Heart right ventricle (tissue), 16 donors: Measurements from ENCODE around the gene RBCK1. TPM values are rescaled to one million over a fixed set of nuclear protein-coding genes. Genes with fewer than 3 reads are reported as not detected.
"Not testable (repeated sequence)": the region's sequence is repeated elsewhere in the genome, so short reads cannot be mapped to it uniquely, and the experiment has no call there.

ENCODE experiments used
- ATAC-seq, 8 donors: fragments of 200-7000 bp; cut with Tn5 transposase; one replicate each; pipeline ENCODE4 v1.9.1; 2020; ENCODE audit warnings: mild to moderate bottlenecking in 8 of 8, moderate library complexity in 8 of 8, moderate number of reproducible peaks in 1 of 8
- DNase-seq, 2 donors: peaks; one replicate each; pipeline ENCODE4 v3.0.0-alpha.2; 2020
- H3K27ac ChIP-seq, 10 donors: fragments of 200-600 bp; sonication (generic) in 2 of 10; one replicate each; pipeline versions ENCODE4 v1.5.0 to v1.8.0; 2020 to 2022; ENCODE audit warnings: mild to moderate bottlenecking in 3 of 10
- H3K27me3 ChIP-seq, 7 donors: fragments of 200-600 bp; one replicate each; pipeline ENCODE4 v1.8.0; 2021 to 2022; ENCODE audit warnings: mild to moderate bottlenecking in 2 of 7
- H3K36me3 ChIP-seq, 9 donors: fragments of 200-600 bp; sonication (generic) in 1 of 9; one replicate each; pipeline versions ENCODE4 v1.5.0 to v1.8.0; 2020 to 2022; ENCODE audit warnings: mild to moderate bottlenecking in 2 of 9
- H3K4me1 ChIP-seq, 9 donors: fragments of 200-600 bp; sonication (generic) in 1 of 9; one replicate each; pipeline versions ENCODE4 v1.5.0 to v1.8.0; 2020 to 2022; ENCODE audit warnings: mild to moderate bottlenecking in 4 of 9
- H3K4me3 ChIP-seq, 10 donors: fragments of 200-600 bp; sonication (generic) in 2 of 10; one replicate each; pipeline versions ENCODE4 v1.5.0 to v1.8.0; 2020 to 2022; ENCODE audit warnings: mild to moderate bottlenecking in 7 of 10, moderate library complexity in 2 of 10
- H3K9me3 ChIP-seq, 11 donors: fragments of 200-600 bp in 10 of 11; sonication (generic) in 2 of 11; one replicate each; pipeline versions ENCODE4 v1.5.0 to v1.8.0; 2013 to 2022; ENCODE audit warnings: mild to moderate bottlenecking in 2 of 11, control low read depth in 1 of 11, moderate library complexity in 1 of 11
- CTCF ChIP-seq, 9 donors: fragments of 200-600 bp; sonication (generic) in 2 of 9; IDR thresholded peaks; one replicate each; pipeline versions ENCODE4 v1.5.0 to v1.8.0; 2021 to 2022; ENCODE audit warnings: antibody characterized with exemption in 9 of 9, mild to moderate bottlenecking in 5 of 9, moderate library complexity in 1 of 9
- WGBS, 2 donors: extraction: QIAGEN DNeasy Blood & Tissue Kit; methylation state at CpG; one replicate each; pipeline ENCODE4 v1.1.7; 2013; ENCODE audit warnings: inconsistent platforms in 1 of 2; 5-methylcytosine and 5-hydroxymethylcytosine counted together
- intact Hi-C, 10 donors: fragments of 100-400 bp; cut with DNase I; formaldehyde crosslinking; loops; one replicate each; pipeline versions ENCODE4 v1.11.1 to v1.14.2; 2022
- polyA plus RNA-seq, 2 donors: library from polyadenylated mRNA; stranded (reverse); fragments of 200-250 nt; gene quantifications; one replicate each; pipeline ENCODE4 v1.2.3, GENCODE V29; 2013
- total RNA-seq, 10 donors: library from RNA; stranded (reverse); fragmentation: NEBNext Ultra II Directional in 3 of 10; extraction: Animal tissue kit (Norgen Biotek cat#: 25700) in 3 of 10; gene quantifications; one replicate each; pipeline versions ENCODE4 v1.2.1 to v1.2.4, GENCODE V29; 2021 to 2023
- donor health status: Arrhythmogenic right ventricular cardiomyopathy.
- donor health status: ischemic (EF 13 %, LVEDD 7.1; RV severe dilation, severe dysfunction).
- donor health status: healthy with polysubstance abuse.
- donor health status: DM: no; HTN: yes; CAD: no.
- donor health status: DM: no; HTN: no; CAD: no.
- donor health status: ischemic (EF 25% LVEDD 6.9; RV normal size, moderate dysfunction).
- donor health status: ischemic (EF 25% LVEDD 5.7; RV mildly dilated, moderate dysfunction).
- donor health status: healthy.
- donor health status: DM: yes; HTN: yes; CAD: no.
- donor health status: Ischemic cardiomyopathy.
- donor health status: ischemic (EF 35%, LVEDD 5.7; RV mildly dilated, moderate dysfunction).
- donor health status: nonischemic (EF 11% LVEDD 7.7; RV severe dilation, severe dysfunction).
- donor health status: DM: yes; HTN: yes; CAD: no.
- donor health status: PGD.
- donor health status: ischemic (EF 29% LVEDD 5.4; RV normal size, mild dysfunction).
- donor health status: nonischemic (EF 23%, LVEDD 6.1; RV moderate dilation, normal function).

Gene RBCK1
- total and polyA plus RNA-seq, 12 donors: 32.0 to 86.8 (median 44.0) TPM

- no peaks in the 10 kb centered on the region for H3K36me3 ChIP-seq
- peak overlapping the region in 8 of 10 donors; percentile 17 to 81 (median 58) for H3K27ac ChIP-seq
- WGBS, 2 donors: 55 to 61% methylated on average over 9 of the region's 9 CpGs
- H3K9me3 ChIP-seq: no peaks in the 10 kb centered on the region
- DNase-seq (peak; percentile 26 to 29), ATAC-seq (peak; percentile 27 to 87 (median 46))
- H3K27me3 ChIP-seq: no peaks in the 10 kb centered on the region
- intact Hi-C loops: no loop called here
- H3K4me1 ChIP-seq: peaks cover 0 to 34% (median 28%) of the 10 kb centered on the region in 9 donors
- H3K4me3 ChIP-seq: no peak overlapping the region
- TF ChIP-seq CTCF (IDR thresholded peaks at IDR 0.05): no peak
These were observed 34.8 kb upstream of the RBCK1 start for GRCh38 chr20:373171-373890.

- H3K9me3 ChIP-seq: no peaks in the 10 kb centered on the region
- H3K27ac ChIP-seq: no peak overlapping the region
- H3K4me3 ChIP-seq: no peak overlapping the region
- H3K36me3 ChIP-seq: no peaks in the 10 kb centered on the region
- no peak for TF ChIP-seq CTCF (IDR thresholded peaks at IDR 0.05)
- no peaks in the 10 kb centered on the region for H3K27me3 ChIP-seq
- 86 to 87% methylated on average over 10 of the region's 10 CpGs for WGBS, 2 donors
- intact Hi-C loops: no loop called here
- ATAC-seq (no peak), DNase-seq (no peak)
- H3K4me1 ChIP-seq: peaks cover 0 to 34% (median 28%) of the 10 kb centered on the region in 9 donors
These were observed 32.7 kb upstream of the RBCK1 start for GRCh38 chr20:375265-375889.

- Histone ChIP-seq H3K4me3 (no peak overlapping the region), H3K27ac (no peak overlapping the region), H3K36me3 (no peaks in the 10 kb centered on the region), H3K27me3 (no peaks in the 10 kb centered on the region), H3K4me1 (peaks cover 0 to 33% (median 26%) of the 10 kb centered on the region in 9 donors), H3K9me3 (no peaks in the 10 kb centered on the region)
- ATAC-seq: no peak
- no peak for DNase-seq
- no peak for TF ChIP-seq CTCF (IDR thresholded peaks at IDR 0.05)
- intact Hi-C loops: no loop called here
- WGBS, 2 donors: 26 to 30% methylated on average over 2 of the region's 2 CpGs
These were observed 32.0 kb upstream of the RBCK1 start for GRCh38 chr20:376089-376488.

GRCh38 chr20:376750-377149, 31.3 kb upstream of the RBCK1 start:
- 61 to 64% methylated on average over 2 of the region's 2 CpGs for WGBS, 2 donors
- no peak for TF ChIP-seq CTCF (IDR thresholded peaks at IDR 0.05)
- DNase-seq: no peak
- Histone ChIP-seq H3K4me1 (peaks cover 0 to 33% (median 20%) of the 10 kb centered on the region in 9 donors), H3K36me3 (no peaks in the 10 kb centered on the region), H3K27me3 (peaks cover 0 to 5% (median 0%) of the 10 kb centered on the region in 7 donors), H3K27ac (no peak overlapping the region), H3K9me3 (no peaks in the 10 kb centered on the region), H3K4me3 (no peak overlapping the region)
- no peak for ATAC-seq
- intact Hi-C loops: no loop called here

GRCh38 chr20:377578-377977, 30.5 kb upstream of the RBCK1 start:
- H3K27me3 ChIP-seq, H3K36me3 ChIP-seq, H3K4me3 ChIP-seq, intact Hi-C loops, ATAC-seq, H3K9me3 ChIP-seq, H3K27ac ChIP-seq, DNase-seq: not testable (repeated sequence)
- WGBS, 2 donors: 93 to 96% methylated on average over 12 of the region's 12 CpGs
- peaks cover 0 to 33% (median 17%) of the 10 kb centered on the region in 9 donors for H3K4me1 ChIP-seq
